ENCODE measurements around the gene GP1BB. TPM values are rescaled to one million over a fixed set of nuclear protein-coding genes. Genes with fewer than 3 reads are reported as not detected.

GP1BB gene
- total and polyA plus RNA-seq, 11 donors = 1.4 to 52.2 (median 10.7) TPM; not detected in 3

DNA sequence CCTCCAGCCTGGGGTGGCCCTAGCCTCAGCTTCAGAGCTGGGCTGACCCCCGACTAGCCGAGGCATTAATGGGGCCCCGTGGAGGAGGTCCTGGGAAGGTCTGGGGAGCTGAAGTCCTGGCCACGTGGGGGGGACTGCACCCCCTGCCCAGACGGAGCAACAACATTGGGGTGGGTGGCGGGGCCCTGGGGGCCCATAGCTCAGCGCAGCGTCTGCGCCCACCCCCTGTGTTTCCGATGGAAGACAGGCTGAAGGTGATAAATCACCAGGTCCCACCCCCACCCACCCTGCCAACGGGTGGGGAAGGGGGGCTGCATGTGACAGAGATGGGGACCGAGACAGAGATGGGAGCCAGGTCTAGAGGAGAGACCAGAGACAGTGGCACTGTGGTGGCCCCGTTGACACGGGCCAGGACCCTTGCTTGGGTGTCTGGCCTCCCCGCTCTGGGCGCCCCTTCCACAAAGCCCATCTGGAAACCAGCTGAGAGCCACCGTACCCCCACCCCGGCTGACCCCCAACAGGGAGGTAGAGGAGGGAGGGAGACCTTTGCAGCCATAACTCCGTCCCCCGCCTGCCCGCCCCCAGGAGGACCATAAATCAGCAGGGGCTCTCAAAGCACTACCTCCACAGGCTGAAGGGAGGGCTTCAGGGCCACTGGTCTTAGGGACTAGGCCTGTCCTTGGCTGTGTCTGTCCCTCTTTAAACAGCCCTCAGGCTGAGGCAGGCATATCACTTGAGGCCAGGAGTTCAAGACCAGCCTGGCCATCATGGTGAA is 8.2 kb downstream of the GP1BB start:
- intact Hi-C loops (cut with DNase I) = loop anchor here in 3 of 10 donors (2.0 kb wide), 3 partner anchors 71 to 215 kb away; no protein-coding TSS in a partner anchor

DNA sequence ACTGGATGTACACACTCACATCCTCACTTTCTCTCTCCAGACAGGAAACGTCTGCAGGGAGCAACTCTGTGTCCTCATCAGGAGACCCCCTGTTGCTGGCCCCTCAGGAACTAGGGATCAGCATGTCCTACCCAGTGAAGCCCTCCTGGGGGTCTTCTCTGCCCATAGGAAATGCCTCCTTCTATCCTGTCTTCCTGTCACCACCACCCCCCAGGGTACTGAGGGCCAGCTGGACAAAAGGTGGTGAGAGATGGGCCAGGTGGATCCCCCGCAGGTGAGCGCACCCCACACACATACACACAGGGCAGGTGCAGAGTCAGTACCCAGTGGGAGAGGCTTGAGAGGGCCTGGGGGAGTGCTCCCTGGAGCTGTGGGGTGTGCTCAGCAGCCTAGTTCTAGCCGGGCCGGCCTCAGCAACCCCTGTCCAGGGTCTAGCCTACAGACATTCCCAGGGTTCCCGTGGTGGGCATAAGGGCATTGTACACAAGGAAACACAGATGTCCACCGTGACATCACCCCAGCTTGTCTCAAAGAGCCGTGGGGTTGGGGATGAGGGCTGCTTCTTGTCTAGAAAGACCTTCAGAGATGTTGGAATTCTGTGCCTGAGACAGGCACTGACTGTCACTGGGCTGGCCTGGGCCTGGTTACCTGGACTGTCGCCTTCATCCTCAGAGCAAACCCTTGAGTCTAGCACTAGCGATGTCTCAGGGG is 9.2 kb downstream of the GP1BB start:
- Histone ChIP-seq H3K36me3 (no peaks in the 10 kb centered on the region), H3K4me1 (peaks cover 0 to 20% (median 9%) of the 10 kb centered on the region in 12 donors), H3K4me3 (no peak overlapping the region), H3K9me3 (no peaks in the 10 kb centered on the region), H3K27me3 (no peaks in the 10 kb centered on the region), H3K27ac (no peak overlapping the region)
- DNase-seq (no peak), ATAC-seq (no peak)
- TF ChIP-seq POLR2A (IDR thresholded peaks at IDR 0.05) = no peak
- no peak for TF ChIP-seq CTCF (IDR thresholded peaks at IDR 0.05)
- intact Hi-C loops (cut with DNase I) = loop anchor here in 1 of 10 donors (2.0 kb wide), 1 partner anchor 70 kb away; no protein-coding TSS in a partner anchor
- 84 to 93% (median 88%) methylated on average over 5 to 10 of the region's 10 CpGs for WGBS, 4 donors

More for the DNA sequence above, 8.2 kb downstream of the GP1BB start:
- WGBS, 4 donors = 74 to 82% (median 75%) methylated on average over 13 to 21 of the region's 21 CpGs
- Histone ChIP-seq H3K4me3 (no peak overlapping the region), H3K4me1 (peaks cover 0 to 10% (median 8%) of the 10 kb centered on the region in 12 donors), H3K27me3 (no peaks in the 10 kb centered on the region), H3K9me3 (no peaks in the 10 kb centered on the region), H3K27ac (no peak overlapping the region), H3K36me3 (no peaks in the 10 kb centered on the region)
- ATAC-seq = no peak
- no peak for DNase-seq
- TF ChIP-seq POLR2A (IDR thresholded peaks at IDR 0.05) (no peak), CTCF (IDR thresholded peaks at IDR 0.05) (no peak)

DNA sequence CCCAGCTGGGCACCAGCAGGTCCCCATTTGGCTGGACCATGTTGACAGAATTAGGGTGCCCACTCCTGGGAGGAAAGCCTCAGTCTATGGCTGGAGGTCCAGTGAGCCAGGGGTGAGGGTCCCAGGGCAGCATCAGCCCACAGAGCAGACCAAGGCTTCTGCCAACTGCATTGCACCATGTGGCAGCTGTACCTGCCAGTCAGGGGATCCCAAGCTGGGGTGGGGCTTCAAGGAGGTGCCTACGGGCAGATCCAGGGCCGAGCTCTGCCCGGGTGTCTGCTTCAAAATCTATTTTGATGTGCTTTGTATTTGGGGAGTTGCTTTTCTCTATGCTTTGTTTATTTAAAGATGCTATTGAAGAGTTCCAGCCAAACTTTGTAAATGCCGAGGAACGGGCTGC is 10.4 kb downstream of the GP1BB start:
- H3K9me3 ChIP-seq = no peaks in the 10 kb centered on the region
- 69 to 79% (median 75%) methylated on average over 3 to 5 of the region's 5 CpGs for WGBS, 4 donors
- no peak overlapping the region for H3K4me3 ChIP-seq
- ATAC-seq = no peak
- peaks cover 0 to 25% (median 9%) of the 10 kb centered on the region in 12 donors for H3K4me1 ChIP-seq
- no peak overlapping the region for H3K27ac ChIP-seq
- intact Hi-C loops (cut with DNase I) = loop anchor here in 1 of 10 donors (2.0 kb wide), 1 partner anchor 69 kb away; no protein-coding TSS in a partner anchor
- no peaks in the 10 kb centered on the region for H3K27me3 ChIP-seq
- DNase-seq = no peak
- TF ChIP-seq CTCF (IDR thresholded peaks at IDR 0.05) (no peak), POLR2A (IDR thresholded peaks at IDR 0.05) (no peak)
- no peaks in the 10 kb centered on the region for H3K36me3 ChIP-seq

DNA sequence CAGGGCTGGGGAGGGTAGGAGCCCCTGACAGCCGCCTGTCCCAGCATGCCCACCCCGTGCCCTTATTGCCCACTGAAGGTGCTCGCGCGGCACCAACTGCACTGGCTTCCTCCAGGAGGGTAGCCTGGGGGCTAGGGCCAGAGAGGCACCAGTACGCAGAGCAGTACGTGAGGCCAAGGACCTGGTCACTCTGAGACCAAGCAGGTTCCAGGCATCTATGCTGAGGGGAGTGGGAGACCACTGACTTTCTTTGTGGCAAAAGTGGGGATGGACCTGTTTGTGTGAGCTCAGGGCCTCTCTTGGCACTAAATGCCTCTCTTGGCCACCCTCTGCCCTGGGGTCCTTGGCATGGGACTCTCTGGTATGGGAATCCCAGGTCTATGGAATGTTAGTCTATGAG is 10.8 kb downstream of the GP1BB start:
- intact Hi-C loops (cut with DNase I) = no loop called here
- WGBS, 4 donors = 80 to 100% (median 93%) methylated on average over 5 to 7 of the region's 7 CpGs
- TF ChIP-seq POLR2A (IDR thresholded peaks at IDR 0.05) (no peak), CTCF (IDR thresholded peaks at IDR 0.05) (no peak)
- peaks cover 0 to 25% (median 9%) of the 10 kb centered on the region in 12 donors for H3K4me1 ChIP-seq
- no peak overlapping the region for H3K4me3 ChIP-seq
- ATAC-seq (no peak), DNase-seq (no peak)
- no peaks in the 10 kb centered on the region for H3K9me3 ChIP-seq
- H3K36me3 ChIP-seq = no peaks in the 10 kb centered on the region
- no peaks in the 10 kb centered on the region for H3K27me3 ChIP-seq
- no peak overlapping the region for H3K27ac ChIP-seq
